Rectal smooth muscle tissue (tissue), 1 donor: ENCODE measurements around the gene VEGFA.

Source experiments
- H3K27ac ChIP-seq: one replicate; pipeline ENCODE4 v1.7.0; 2013; ENCODE audit warnings: low read depth, low read length, inconsistent platforms
- H3K27me3 ChIP-seq: one replicate; pipeline ENCODE4 v1.7.0; 2013; ENCODE audit warnings: low read length; ENCODE audit not compliant: control insufficient read depth, insufficient read depth
- H3K36me3 ChIP-seq: one replicate; pipeline ENCODE4 v1.7.0; 2013; ENCODE audit warnings: low read length; ENCODE audit not compliant: control insufficient read depth, insufficient read depth
- H3K4me1 ChIP-seq: one replicate; pipeline ENCODE4 v1.7.0; 2013; ENCODE audit warnings: low read length; ENCODE audit not compliant: control insufficient read depth, insufficient read depth
- H3K4me3 ChIP-seq: one replicate; pipeline ENCODE4 v1.7.0; 2013; ENCODE audit warnings: low read length
- H3K9ac ChIP-seq: one replicate; pipeline ENCODE4 v1.7.0; 2013; ENCODE audit warnings: low read length

VEGFA gene

GRCh38 chr6:43733471-43734293 lies 36.3 kb upstream of the VEGFA start:
- Histone ChIP-seq H3K9ac (no peak overlapping the region), H3K4me3 (no peak overlapping the region)

GRCh38 chr6:43734294-43734665 lies 35.7 kb upstream of the VEGFA start:
- Histone ChIP-seq H3K9ac (no peak overlapping the region), H3K27me3 (no peaks in the 10 kb centered on the region), H3K36me3 (no peaks in the 10 kb centered on the region), H3K4me1 (no peaks in the 10 kb centered on the region), H3K27ac (no peak overlapping the region), H3K4me3 (no peak overlapping the region)

More at GRCh38 chr6:43733471-43734293, 36.3 kb upstream of the VEGFA start:
- Histone ChIP-seq H3K4me1 (no peaks in the 10 kb centered on the region), H3K36me3 (no peaks in the 10 kb centered on the region), H3K27me3 (no peaks in the 10 kb centered on the region), H3K27ac (no peak overlapping the region)

- no peaks in the 10 kb centered on the region for H3K4me1 ChIP-seq
- H3K36me3 ChIP-seq: no peaks in the 10 kb centered on the region
- H3K27ac ChIP-seq: no peak overlapping the region
- no peak overlapping the region for H3K4me3 ChIP-seq
- H3K27me3 ChIP-seq: no peaks in the 10 kb centered on the region
- no peak overlapping the region for H3K9ac ChIP-seq
These were observed 34.3 kb upstream of the VEGFA start for GRCh38 chr6:43735642-43736199.

- H3K9ac ChIP-seq: no peak overlapping the region
- no peak overlapping the region for H3K27ac ChIP-seq
- no peaks in the 10 kb centered on the region for H3K36me3 ChIP-seq
- no peaks in the 10 kb centered on the region for H3K27me3 ChIP-seq
- H3K4me1 ChIP-seq: no peaks in the 10 kb centered on the region
- no peak overlapping the region for H3K4me3 ChIP-seq
These were observed 33.7 kb upstream of the VEGFA start for GRCh38 chr6:43736211-43736786.

- H3K4me3 ChIP-seq: no peak overlapping the region
- H3K27ac ChIP-seq: no peak overlapping the region
- H3K27me3 ChIP-seq: no peaks in the 10 kb centered on the region
- H3K9ac ChIP-seq: no peak overlapping the region
- no peaks in the 10 kb centered on the region for H3K4me1 ChIP-seq
- no peaks in the 10 kb centered on the region for H3K36me3 ChIP-seq
These were observed 33.2 kb upstream of the VEGFA start for GRCh38 chr6:43736844-43737243.

- Histone ChIP-seq H3K27me3 (no peaks in the 10 kb centered on the region), H3K9ac (no peak overlapping the region), H3K4me1 (no peaks in the 10 kb centered on the region), H3K36me3 (no peaks in the 10 kb centered on the region), H3K4me3 (no peak overlapping the region), H3K27ac (no peak overlapping the region)
These were observed 32.5 kb upstream of the VEGFA start for GRCh38 chr6:43737272-43738081.

- no peak overlapping the region for H3K27ac ChIP-seq
- H3K4me1 ChIP-seq: no peaks in the 10 kb centered on the region
- no peak overlapping the region for H3K9ac ChIP-seq
- H3K4me3 ChIP-seq: no peak overlapping the region
- H3K27me3 ChIP-seq: no peaks in the 10 kb centered on the region
- H3K36me3 ChIP-seq: no peaks in the 10 kb centered on the region
These were observed 31.7 kb upstream of the VEGFA start for GRCh38 chr6:43738267-43738676.

GRCh38 chr6:43738877-43739641 lies 31.0 kb upstream of the VEGFA start:
- Histone ChIP-seq H3K4me3 (no peak overlapping the region), H3K27me3 (no peaks in the 10 kb centered on the region), H3K36me3 (no peaks in the 10 kb centered on the region), H3K9ac (no peak overlapping the region), H3K4me1 (no peaks in the 10 kb centered on the region), H3K27ac (no peak overlapping the region)

- Histone ChIP-seq H3K27me3 (no peaks in the 10 kb centered on the region), H3K9ac (no peak overlapping the region), H3K4me3 (no peak overlapping the region), H3K27ac (no peak overlapping the region), H3K4me1 (no peaks in the 10 kb centered on the region), H3K36me3 (no peaks in the 10 kb centered on the region)
These were observed 30.3 kb upstream of the VEGFA start for GRCh38 chr6:43739642-43740091.

GRCh38 chr6:43740321-43740960 lies 29.6 kb upstream of the VEGFA start:
- Histone ChIP-seq H3K27me3 (peaks cover 2% of the 10 kb centered on the region), H3K4me1 (no peaks in the 10 kb centered on the region), H3K9ac (no peak overlapping the region), H3K36me3 (no peaks in the 10 kb centered on the region), H3K4me3 (no peak overlapping the region), H3K27ac (no peak overlapping the region)

- Histone ChIP-seq H3K36me3 (no peaks in the 10 kb centered on the region), H3K4me3 (no peak overlapping the region), H3K4me1 (no peaks in the 10 kb centered on the region), H3K9ac (no peak overlapping the region), H3K27me3 (peaks cover 3% of the 10 kb centered on the region), H3K27ac (no peak overlapping the region)
These were observed 28.8 kb upstream of the VEGFA start for GRCh38 chr6:43740961-43741764.
